ENCODE measurements around the gene TMEM123. TPM values are rescaled to one million over a fixed set of nuclear protein-coding genes. Genes with fewer than 3 reads are reported as not detected.

The TMEM123 gene
- polyA plus RNA-seq, 3 donors, result 68.7 to 368 (median 263) TPM

GRCh38 chr11:102364991-102365390 is 87.6 kb downstream of the TMEM123 start:
- no peaks in the 10 kb centered on the region for H3K27me3 ChIP-seq (ENCODE audit: control insufficient read depth in 2 of 2, insufficient read depth in 2 of 2, low read length in 2 of 2)
- Mint-ChIP-seq H3K27ac (no peak overlapping the region), H3K4me3 (no peak overlapping the region), H3K36me3 (peaks cover 76 to 83% of the 10 kb centered on the region in 2 donors), H3K4me1 (peaks cover 7% of the 10 kb centered on the region), H3K9me3 (peaks cover 0 to 1% (median 0%) of the 10 kb centered on the region in 7 donors), H3K27me3 (ENCODE audit: low read depth in 3 of 3) (no peaks in the 10 kb centered on the region)
- H3K9me3 ChIP-seq (replicated peaks in 1 of 2; ENCODE audit: control insufficient read depth in 1 of 2, insufficient read depth in 1 of 2, low read length in 2 of 2), result no peaks in the 10 kb centered on the region
- H3K79me2 ChIP-seq (ENCODE audit: insufficient read depth, low read length), result peaks cover 3% of the 10 kb centered on the region
- intact Hi-C loops (cut with micrococcal nuclease), result no loop called here
- WGBS (ENCODE audit: insufficient coverage), result no CpG with 5 or more reads among the region's 1 CpG
- no peak overlapping the region for H3K4me2 ChIP-seq (replicated peaks; ENCODE audit: extremely low read depth, low read length, poor library complexity, severe bottlenecking)
- H3K27ac ChIP-seq (ENCODE audit: low read depth in 1 of 2, low read length in 2 of 2), result no peak overlapping the region
- no peaks in the 10 kb centered on the region for H3K4me1 ChIP-seq (ENCODE audit: control insufficient read depth in 1 of 2, insufficient read depth in 2 of 2, low read length in 2 of 2)
- H4K20me1 ChIP-seq (ENCODE audit: insufficient read depth, low read length), result peaks cover 18% of the 10 kb centered on the region
- no peak overlapping the region for H3K9ac ChIP-seq (ENCODE audit: insufficient read depth, low read length, poor library complexity, severe bottlenecking)
- no peak for DNase-seq
- H3K36me3 ChIP-seq (replicated peaks in 1 of 2; ENCODE audit: control insufficient read depth in 1 of 2, insufficient read depth in 2 of 2, low read length in 2 of 2), result peaks cover 72 to 88% of the 10 kb centered on the region in 2 donors
- no peak overlapping the region for H3K4me3 ChIP-seq (replicated peaks in 1 of 3; ENCODE audit: low read depth in 2 of 3, low read length in 3 of 3)
- no peak for TF ChIP-seq CTCF (IDR thresholded peaks at IDR 0.05)
- H2AFZ ChIP-seq (ENCODE audit: insufficient read depth, low read depth, low read length, poor library complexity, severe bottlenecking), result no peak overlapping the region

- Mint-ChIP-seq H3K4me1 (peaks cover 11% of the 10 kb centered on the region), H3K36me3 (peaks cover 72 to 87% of the 10 kb centered on the region in 2 donors), H3K27me3 (ENCODE audit: low read depth in 3 of 3) (no peaks in the 10 kb centered on the region), H3K27ac (peak overlapping the region in 2 of 7 donors; percentile 13 to 17), H3K9me3 (peaks cover 0 to 2% (median 0%) of the 10 kb centered on the region in 7 donors), H3K4me3 (no peak overlapping the region)
- H2AFZ ChIP-seq (ENCODE audit: insufficient read depth, low read depth, low read length, poor library complexity, severe bottlenecking), result no peak overlapping the region
- no peak for TF ChIP-seq CTCF (IDR thresholded peaks at IDR 0.05)
- no peak overlapping the region for H3K4me2 ChIP-seq (replicated peaks; ENCODE audit: extremely low read depth, low read length, poor library complexity, severe bottlenecking)
- no peak overlapping the region for H3K9ac ChIP-seq (ENCODE audit: insufficient read depth, low read length, poor library complexity, severe bottlenecking)
- no peaks in the 10 kb centered on the region for H3K9me3 ChIP-seq (replicated peaks in 1 of 2; ENCODE audit: control insufficient read depth in 1 of 2, insufficient read depth in 1 of 2, low read length in 2 of 2)
- H4K20me1 ChIP-seq (ENCODE audit: insufficient read depth, low read length), result peaks cover 42% of the 10 kb centered on the region
- 100% methylated on average over 4 of the region's 5 CpGs for WGBS (ENCODE audit: insufficient coverage)
- no peaks in the 10 kb centered on the region for H3K4me1 ChIP-seq (ENCODE audit: control insufficient read depth in 1 of 2, insufficient read depth in 2 of 2, low read length in 2 of 2)
- no peak overlapping the region for H3K27ac ChIP-seq (ENCODE audit: low read depth in 1 of 2, low read length in 2 of 2)
- intact Hi-C loops (cut with micrococcal nuclease), result no loop called here
- H3K4me3 ChIP-seq (replicated peaks in 1 of 3; ENCODE audit: low read depth in 2 of 3, low read length in 3 of 3), result no peak overlapping the region
- peaks cover 68 to 94% of the 10 kb centered on the region in 2 donors for H3K36me3 ChIP-seq (replicated peaks in 1 of 2; ENCODE audit: control insufficient read depth in 1 of 2, insufficient read depth in 2 of 2, low read length in 2 of 2)
- DNase-seq, result no peak
- no peaks in the 10 kb centered on the region for H3K27me3 ChIP-seq (ENCODE audit: control insufficient read depth in 2 of 2, insufficient read depth in 2 of 2, low read length in 2 of 2)
- H3K79me2 ChIP-seq (ENCODE audit: insufficient read depth, low read length), result peaks cover 17% of the 10 kb centered on the region
Observed at GRCh38 chr11:102361086-102362031, 91.2 kb downstream of the TMEM123 start.

Measured in CD14-positive monocyte (primary cell).